D721Med (cell line): ENCODE measurements around the gene RTF2.
A peak's percentile ranks its signal among the peaks of the same experiment; 100 is the strongest.

Experiments
- DNase-seq: peaks from one replicate; pipeline ENCODE4 v3.0.0; 2011; ENCODE audit warnings: low spot score; ENCODE audit not compliant: insufficient read length
- FAIRE-seq: peaks from 2 replicates; lab custom pipeline; 2011; peaks lifted over from hg19 to GRCh38; lab: Jason Lieb, UNC
- CTCF ChIP-seq: IDR thresholded peaks from 2 replicates; pipeline ENCODE4 v1.5.1; 2012; ENCODE audit warnings: mild to moderate bottlenecking, control low read depth; ENCODE audit not compliant: insufficient read depth; ENCODE audit errors: missing control alignments

The RTF2 gene, protein sequence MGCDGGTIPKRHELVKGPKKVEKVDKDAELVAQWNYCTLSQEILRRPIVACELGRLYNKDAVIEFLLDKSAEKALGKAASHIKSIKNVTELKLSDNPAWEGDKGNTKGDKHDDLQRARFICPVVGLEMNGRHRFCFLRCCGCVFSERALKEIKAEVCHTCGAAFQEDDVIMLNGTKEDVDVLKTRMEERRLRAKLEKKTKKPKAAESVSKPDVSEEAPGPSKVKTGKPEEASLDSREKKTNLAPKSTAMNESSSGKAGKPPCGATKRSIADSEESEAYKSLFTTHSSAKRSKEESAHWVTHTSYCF

DNA sequence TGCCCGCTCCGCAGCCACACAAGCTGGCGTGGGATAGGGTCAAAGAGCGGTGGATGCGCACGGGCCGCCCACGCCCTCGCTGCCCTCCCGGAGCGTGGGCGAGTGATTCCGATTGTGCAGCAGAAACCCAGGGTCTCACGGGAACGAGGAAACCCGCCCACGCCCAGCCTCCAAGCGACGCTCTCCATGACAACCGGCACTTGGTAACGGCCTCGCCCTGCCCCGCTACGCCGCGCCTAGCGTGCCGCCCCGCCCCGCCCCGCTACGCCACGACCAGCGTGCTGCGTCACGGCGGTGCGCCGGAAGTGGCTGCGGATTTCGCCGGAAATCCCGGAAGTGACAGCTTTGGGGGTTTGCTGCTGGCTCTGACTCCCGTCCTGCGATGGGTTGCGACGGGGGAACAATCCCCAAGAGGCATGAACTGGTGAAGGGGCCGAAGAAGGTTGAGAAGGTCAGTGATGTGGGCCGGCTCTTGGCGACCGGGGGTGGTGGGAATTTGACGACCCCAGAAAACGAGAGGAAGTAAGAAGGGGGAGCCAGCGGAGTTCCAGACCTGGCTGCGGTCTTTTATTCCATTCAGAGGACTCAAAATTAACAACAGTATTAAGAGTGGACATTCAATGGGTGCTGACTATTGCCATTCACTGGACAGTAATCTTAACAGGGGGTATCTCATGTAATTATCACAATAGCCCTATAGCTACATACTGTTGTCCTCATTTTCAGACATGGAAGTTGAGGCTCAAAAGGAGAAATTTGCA is at the start of gene RTF2:
TSS of gene RTF2 (plus strand) at position 312 of the 761 bp plus-strand sequence. CDS start at position 383, 71 bp downstream.
- FAIRE-seq (no peak), DNase-seq (peak; percentile 59)
- no peak for TF ChIP-seq CTCF

DNA sequence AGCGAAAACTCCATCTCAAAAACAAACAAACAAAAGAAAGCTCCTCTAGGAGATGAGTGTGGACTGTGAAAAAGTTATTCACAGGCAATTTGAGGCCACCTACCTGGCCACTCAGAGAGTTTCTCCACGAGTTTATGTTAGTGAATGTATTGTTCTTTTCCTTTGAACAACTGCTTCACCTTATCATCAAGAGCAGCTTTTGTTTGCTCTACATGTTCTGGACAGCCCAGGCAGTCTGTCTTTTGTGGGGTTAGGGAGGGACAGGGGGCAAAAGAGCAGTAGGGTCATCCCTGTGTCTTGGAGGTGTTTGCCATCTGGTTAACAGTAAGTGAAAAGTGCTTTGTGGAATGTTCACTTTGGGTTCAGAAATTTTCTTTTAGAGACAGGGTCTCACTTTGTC is 48.4 kb upstream of the RTF2 start:
- DNase-seq (no peak), FAIRE-seq (no peak)
- TF ChIP-seq CTCF: no peak

DNA sequence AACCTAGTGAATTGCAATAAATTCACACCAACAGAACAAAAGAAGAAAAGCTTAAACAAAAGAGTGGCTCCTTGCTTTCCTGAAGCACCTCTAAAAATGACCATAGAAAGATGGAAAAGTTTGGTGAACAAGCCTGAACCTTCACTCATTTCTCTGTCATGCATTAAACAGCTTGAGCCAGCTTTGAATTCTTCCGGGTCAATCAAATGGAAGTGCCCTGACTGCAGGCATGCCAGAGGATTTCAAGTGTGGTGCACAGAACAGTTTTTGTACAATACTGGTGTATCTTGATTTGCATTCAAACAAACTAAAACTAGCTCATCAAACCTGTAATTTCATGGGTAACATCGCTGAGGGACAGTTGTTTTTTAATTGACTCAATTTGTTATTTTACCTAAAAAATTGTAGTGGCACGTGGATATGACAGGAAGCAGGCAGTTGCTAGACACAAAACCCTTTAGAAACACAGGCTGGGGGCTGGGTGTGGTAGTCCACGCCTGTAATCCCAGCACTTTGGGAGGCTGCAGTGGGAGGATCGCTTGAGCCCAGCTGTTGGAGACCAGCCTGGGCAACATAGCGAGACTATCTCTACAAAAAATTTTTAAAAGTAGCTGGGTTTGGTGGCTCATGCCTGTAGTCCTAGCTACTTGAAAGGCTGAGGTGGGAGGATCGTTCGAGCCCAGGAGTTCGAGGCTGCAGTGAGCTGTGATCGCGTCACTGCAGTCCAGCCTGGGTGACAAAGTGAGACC is 47.3 kb upstream of the RTF2 start:
- TF ChIP-seq CTCF: no peak
- FAIRE-seq (no peak), DNase-seq (no peak)

GRCh38 chr20:56422076-56422823 is 46.2 kb upstream of the RTF2 start:
- DNase-seq (no peak), FAIRE-seq (no peak)

DNA sequence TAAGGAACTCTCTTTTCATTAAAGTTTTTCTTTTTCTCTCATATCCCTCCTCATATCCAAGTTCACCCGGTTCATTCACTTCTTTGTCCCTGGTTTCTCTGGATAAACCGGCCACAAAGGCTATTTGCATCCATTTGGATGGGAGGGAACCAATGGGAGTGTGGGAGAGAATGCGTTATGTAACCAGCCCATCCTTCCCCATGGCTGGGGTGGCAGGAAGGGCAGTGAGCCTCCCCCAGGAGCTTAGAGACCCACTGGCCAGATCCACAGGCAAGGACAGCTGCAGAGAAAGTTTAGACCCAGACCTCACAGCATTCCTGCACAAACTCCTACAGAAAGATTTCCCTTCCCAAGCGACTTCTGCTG is 45.6 kb upstream of the RTF2 start:
- FAIRE-seq: no peak
- TF ChIP-seq CTCF: no peak
- DNase-seq: no peak

More at GRCh38 chr20:56422076-56422823, 46.2 kb upstream of the RTF2 start:
- TF ChIP-seq CTCF: no peak

DNA sequence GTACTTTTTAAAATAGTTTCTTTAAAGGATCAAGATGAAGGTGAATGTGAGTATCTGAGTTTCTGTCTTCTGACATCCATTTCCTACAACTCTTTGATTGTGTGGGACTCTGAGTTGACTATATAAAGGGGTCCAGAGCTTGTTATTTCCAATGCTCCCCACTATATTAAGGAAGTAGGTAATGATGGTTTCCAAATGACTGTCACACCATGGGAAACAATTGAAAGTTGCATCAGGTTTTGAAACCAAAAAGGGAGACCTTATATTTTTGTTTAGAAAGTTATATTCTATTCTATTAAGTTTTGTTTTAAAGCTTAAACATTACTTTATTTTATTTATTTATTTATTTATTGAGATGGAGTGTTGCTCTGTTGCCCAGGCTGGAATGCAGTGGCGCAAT is 45.2 kb upstream of the RTF2 start:
- no peak for TF ChIP-seq CTCF
- DNase-seq: no peak
- FAIRE-seq: no peak
